Vagina (tissue), 2 donors: ENCODE measurements around the gene REEP6.

Experiments used
- CTCF ChIP-seq, 3 experiments: fragments of 450-650 bp in 2 of 3; fragments of 200-600 bp in 1 of 3; sonication (generic) in 1 of 3; IDR thresholded peaks; one replicate each; pipeline ENCODE4 v1.5.1; 2017 to 2019; ENCODE audit warnings: antibody characterized with exemption in 3 of 3, mild to moderate bottlenecking in 2 of 3, moderate library complexity in 2 of 3
- POLR2A ChIP-seq, 2 donors: fragments of 450-650 bp; IDR thresholded peaks; one replicate each; pipeline ENCODE4 v1.6.1; 2017; ENCODE audit warnings: antibody characterized with exemption in 2 of 2, mild to moderate bottlenecking in 2 of 2, moderate library complexity in 2 of 2

GRCh38 chr19:1452802-1453524 is 38.0 kb upstream of the REEP6 start:
- TF ChIP-seq CTCF (IDR thresholded peaks at IDR 0.05) (no peak), POLR2A (IDR thresholded peaks at IDR 0.05) (no peak)
